ENCODE data around the gene NFKB1. TPM values are rescaled to one million over a fixed set of nuclear protein-coding genes. Genes with fewer than 3 reads are reported as not detected.

Gene NFKB1
- total and polyA plus RNA-seq, 2 donors (not counting 1 experiment from before 2014, with no cell fraction given), result 32.0 to 88.1 TPM

- Mint-ChIP-seq H3K27me3 (no peaks in the 10 kb centered on the region), H3K4me3 (peak overlapping the region; percentile 71), H3K4me1 (peaks cover 43% of the 10 kb centered on the region), H3K9me3 (ENCODE audit: insufficient read depth) (no peaks in the 10 kb centered on the region), H3K27ac (peak overlapping the region; percentile 59)
- peak overlapping the region; percentile 46 for H3K4me2 ChIP-seq (replicated peaks; ENCODE audit: low read depth, low read length, poor library complexity, severe bottlenecking)
- intact Hi-C loops (cut with micrococcal nuclease), result no loop called here
- ChIA-PET CTCF (no interaction called here), POLR2A (no interaction called here)
- peaks cover 12 to 23% of the 10 kb centered on the region in 2 donors for H3K4me1 ChIP-seq (ENCODE audit: control insufficient read depth in 2 of 2, insufficient read depth in 2 of 2, low read length in 2 of 2)
- no peak for TF ChIP-seq EZH2 (IDR thresholded peaks at IDR 0.05; ENCODE audit: borderline replicate concordance, insufficient read depth, low read depth, low read length, poor library complexity, severe bottlenecking)
- no peak for TF ChIP-seq CTCF (IDR thresholded peaks at IDR 0.05)
- peaks cover 77% of the 10 kb centered on the region for H3K79me2 ChIP-seq (ENCODE audit: control insufficient read depth, insufficient read depth, low read length)
- no CpG with 5 or more reads among the region's 1 CpG for WGBS (ENCODE audit: insufficient coverage)
- ATAC-seq (ENCODE audit: low read depth) (peak; percentile 31), DNase-seq (peak; percentile 35)
- H3K9ac ChIP-seq (ENCODE audit: low read length), result peak overlapping the region; percentile 17
- H4K20me1 ChIP-seq (ENCODE audit: control insufficient read depth, insufficient read depth, low read length, poor library complexity, severe bottlenecking), result peaks cover 26% of the 10 kb centered on the region
- no peaks in the 10 kb centered on the region for H3K9me3 ChIP-seq (ENCODE audit: control extremely low read depth in 1 of 3, control insufficient read depth in 2 of 3, insufficient read depth in 1 of 3, low read length in 2 of 3)
- H2AFZ ChIP-seq (ENCODE audit: insufficient read depth, low read depth, low read length, poor library complexity, severe bottlenecking), result no peak overlapping the region
- peak overlapping the region in 1 of 2 donors; percentile 61 for H3K27ac ChIP-seq (ENCODE audit: low read length in 2 of 2)
- H3K27me3 ChIP-seq (replicated peaks in 1 of 4; ENCODE audit: control extremely low read depth in 1 of 4, control insufficient read depth in 3 of 4, insufficient read depth in 4 of 4, low read length in 3 of 4), result no peaks in the 10 kb centered on the region
- peaks cover 5 to 39% of the 10 kb centered on the region in 2 experiments for H3K36me3 ChIP-seq (replicated peaks in 1 of 2; ENCODE audit: control extremely low read depth in 1 of 2, control insufficient read depth in 1 of 2, extremely low read depth in 1 of 2, insufficient read depth in 2 of 2, low read length in 1 of 2)
- H3K4me3 ChIP-seq (ENCODE audit: control extremely low read depth in 1 of 5, extremely low read depth in 1 of 5, insufficient read depth in 1 of 5, low read depth in 2 of 5, low read length in 4 of 5), result no peak overlapping the region
Observed at GRCh38 chr4:102552781-102553180, 51.6 kb downstream of the NFKB1 start.

GRCh38 chr4:102553982-102554381 is 52.8 kb downstream of the NFKB1 start:
- H3K9ac ChIP-seq (ENCODE audit: low read length), result no peak overlapping the region
- H3K27ac Mint-ChIP-seq, result no peak overlapping the region
- ATAC-seq (ENCODE audit: low read depth), result no peak
- H3K4me2 ChIP-seq (replicated peaks; ENCODE audit: low read depth, low read length, poor library complexity, severe bottlenecking), result no peak overlapping the region
- H3K4me1 ChIP-seq (ENCODE audit: control insufficient read depth in 2 of 2, insufficient read depth in 2 of 2, low read length in 2 of 2), result peaks cover 12 to 23% of the 10 kb centered on the region in 2 donors
- intact Hi-C loops (cut with micrococcal nuclease), result no loop called here
- H2AFZ ChIP-seq (ENCODE audit: insufficient read depth, low read depth, low read length, poor library complexity, severe bottlenecking), result no peak overlapping the region
- peak overlapping the region in 1 of 2 donors; percentile 39 for H3K27ac ChIP-seq (ENCODE audit: low read length in 2 of 2)
- H3K4me3 Mint-ChIP-seq, result no peak overlapping the region
- H3K36me3 ChIP-seq (replicated peaks in 1 of 2; ENCODE audit: control extremely low read depth in 1 of 2, control insufficient read depth in 1 of 2, extremely low read depth in 1 of 2, insufficient read depth in 2 of 2, low read length in 1 of 2), result peaks cover 1 to 28% of the 10 kb centered on the region in 2 experiments
- no peak overlapping the region for H3K4me3 ChIP-seq (ENCODE audit: control extremely low read depth in 1 of 5, extremely low read depth in 1 of 5, insufficient read depth in 1 of 5, low read depth in 2 of 5, low read length in 4 of 5)
- H3K27me3 Mint-ChIP-seq, result no peaks in the 10 kb centered on the region
- H3K9me3 Mint-ChIP-seq (ENCODE audit: insufficient read depth), result no peaks in the 10 kb centered on the region
- no peaks in the 10 kb centered on the region for H3K27me3 ChIP-seq (replicated peaks in 1 of 4; ENCODE audit: control extremely low read depth in 1 of 4, control insufficient read depth in 3 of 4, insufficient read depth in 4 of 4, low read length in 3 of 4)
- no CpG with 5 or more reads among the region's 1 CpG for WGBS (ENCODE audit: insufficient coverage)
- H3K9me3 ChIP-seq (ENCODE audit: control extremely low read depth in 1 of 3, control insufficient read depth in 2 of 3, insufficient read depth in 1 of 3, low read length in 2 of 3), result no peaks in the 10 kb centered on the region
- H4K20me1 ChIP-seq (ENCODE audit: control insufficient read depth, insufficient read depth, low read length, poor library complexity, severe bottlenecking), result peaks cover 21% of the 10 kb centered on the region
- POLR2A ChIA-PET, result interaction anchor here (0.6 kb wide), 1 partner anchor 10 kb away, joined by 7 read pairs; no protein-coding TSS in a partner anchor
- DNase-seq, result no peak
- peaks cover 73% of the 10 kb centered on the region for H3K79me2 ChIP-seq (ENCODE audit: control insufficient read depth, insufficient read depth, low read length)
- no peak for TF ChIP-seq CTCF (IDR thresholded peaks at IDR 0.05)
- TF ChIP-seq EZH2 (IDR thresholded peaks at IDR 0.05; ENCODE audit: borderline replicate concordance, insufficient read depth, low read depth, low read length, poor library complexity, severe bottlenecking), result no peak
- CTCF ChIA-PET, result no interaction called here
- peaks cover 51% of the 10 kb centered on the region for H3K4me1 Mint-ChIP-seq

Data from B cell (primary cell).